SK-N-SH treated with all-trans-retinoic acid at 6 μM for 48 hours (cell line): ENCODE results near the gene RAB1A.

Source experiments
- ATAC-seq: fragments of 200-7000 bp; cut with Tn5 transposase; 3 replicates; pipeline ENCODE4 v1.9.1; 2020; ENCODE audit warnings: mild to moderate bottlenecking, moderate library complexity
- ARNTL ChIP-seq: fragments of 450-650 bp; formaldehyde crosslinking; IDR thresholded peaks from 2 replicates; pipeline ENCODE4 v1.5.0; 2020; ENCODE audit warnings: low read depth, mild to moderate bottlenecking, moderate library complexity, borderline replicate concordance
- BACH2 ChIP-seq: fragments of 250-450 bp; sonication (Bioruptor Pico); IDR thresholded peaks from 2 replicates; pipeline ENCODE4 v1.9.0; 2021; ENCODE audit warnings: mild to moderate bottlenecking, borderline replicate concordance
- CSDC2 ChIP-seq: fragments of 250-450 bp; sonication (Bioruptor Pico); IDR thresholded peaks from 2 replicates; pipeline ENCODE4 v1.5.0; 2020; ENCODE audit warnings: mild to moderate bottlenecking, moderate library complexity
- ESRRG ChIP-seq: fragments of 250-450 bp; sonication (Bioruptor Pico); IDR thresholded peaks from 2 replicates; pipeline ENCODE4 v1.6.1; 2021; ENCODE audit warnings: mild to moderate bottlenecking
- ISL1 ChIP-seq: fragments of 250-450 bp; sonication (Bioruptor Pico); IDR thresholded peaks from 2 replicates; pipeline ENCODE4 v2.1.2; 2022; ENCODE audit warnings: mild to moderate bottlenecking, moderate library complexity
- PPARA ChIP-seq: fragments of 250-450 bp; sonication (Bioruptor Pico); IDR thresholded peaks from 2 replicates; pipeline ENCODE4 v1.5.0; 2020; ENCODE audit warnings: mild to moderate bottlenecking, borderline replicate concordance
- RARB ChIP-seq: fragments of 250-450 bp; sonication (Bioruptor Pico); IDR thresholded peaks from 2 replicates; pipeline ENCODE4 v1.8.0; 2021; ENCODE audit warnings: mild to moderate bottlenecking, moderate library complexity
- SNAI2 ChIP-seq: fragments of 250-450 bp; sonication (Bioruptor Pico); IDR thresholded peaks from 2 replicates; pipeline ENCODE4 v1.5.0; 2020; ENCODE audit warnings: mild to moderate bottlenecking, moderate library complexity
- TCF4 ChIP-seq: fragments of 250-450 bp; sonication (Bioruptor Pico); IDR thresholded peaks from 2 replicates; pipeline ENCODE4 v1.8.0; 2021; ENCODE audit warnings: mild to moderate bottlenecking, moderate library complexity, borderline replicate concordance
- TOX ChIP-seq: fragments of 250-450 bp; sonication (Bioruptor Pico); IDR thresholded peaks from 2 replicates; pipeline ENCODE4 v1.8.0; 2021; ENCODE audit warnings: mild to moderate bottlenecking, moderate library complexity, borderline replicate concordance
- ZC3H10 ChIP-seq: fragments of 250-450 bp; sonication (Bioruptor Pico); IDR thresholded peaks from 2 replicates; pipeline ENCODE4 v1.5.1; 2021; ENCODE audit warnings: mild to moderate bottlenecking, moderate library complexity
- ZFP3 ChIP-seq: fragments of 250-450 bp; sonication (Bioruptor Pico); IDR thresholded peaks from 2 replicates; pipeline ENCODE4 v1.5.0; 2020; ENCODE audit warnings: mild to moderate bottlenecking, moderate library complexity
- ZFP30 ChIP-seq: fragments of 450-650 bp; formaldehyde crosslinking; IDR thresholded peaks from 2 replicates; pipeline ENCODE4 v1.5.0; 2022; ENCODE audit warnings: mild to moderate bottlenecking, moderate library complexity
- ZNF565 ChIP-seq: fragments of 450-650 bp; formaldehyde crosslinking; conservative IDR thresholded peaks from 2 replicates; pipeline ENCODE4 v1.5.0; 2020; ENCODE audit warnings: low read depth, mild to moderate bottlenecking, moderate library complexity
- ZNF70 ChIP-seq: fragments of 450-650 bp; formaldehyde crosslinking; IDR thresholded peaks from 2 replicates; pipeline ENCODE4 v1.5.0; 2020; ENCODE audit warnings: mild to moderate bottlenecking, moderate library complexity
- ZNF8 ChIP-seq: fragments of 450-650 bp; formaldehyde crosslinking; IDR thresholded peaks from 2 replicates; pipeline ENCODE4 v1.5.0; 2020; ENCODE audit warnings: mild to moderate bottlenecking, moderate library complexity
- TF ChIP-seq, protein P1 (sequence below): fragments of 250-450 bp; sonication (Bioruptor Pico); IDR thresholded peaks from 2 replicates; pipeline ENCODE4 v1.8.0; 2020; ENCODE audit warnings: mild to moderate bottlenecking, moderate library complexity, borderline replicate concordance
- TF ChIP-seq, protein P2 (sequence below): fragments of 250-450 bp; sonication (Bioruptor Pico); IDR thresholded peaks from 2 replicates; pipeline ENCODE4 v1.5.1; 2021; ENCODE audit warnings: mild to moderate bottlenecking, moderate library complexity
- TF ChIP-seq, protein P3 (sequence below): fragments of 250-450 bp; sonication (Bioruptor Pico); IDR thresholded peaks from 2 replicates; pipeline ENCODE4 v1.5.0; 2020; ENCODE audit warnings: mild to moderate bottlenecking, moderate library complexity
- TF ChIP-seq, protein P4 (sequence below): fragments of 250-450 bp; sonication (Bioruptor Pico); IDR thresholded peaks from 2 replicates; pipeline ENCODE4 v1.5.1; 2020; ENCODE audit warnings: low read depth, mild to moderate bottlenecking, moderate library complexity
- TF ChIP-seq, protein P5 (sequence below): fragments of 250-450 bp; sonication (Bioruptor Pico); IDR thresholded peaks from 2 replicates; pipeline ENCODE4 v1.8.0; 2021; ENCODE audit warnings: low read depth, mild to moderate bottlenecking, moderate library complexity, borderline replicate concordance

Gene RAB1A

DNA sequence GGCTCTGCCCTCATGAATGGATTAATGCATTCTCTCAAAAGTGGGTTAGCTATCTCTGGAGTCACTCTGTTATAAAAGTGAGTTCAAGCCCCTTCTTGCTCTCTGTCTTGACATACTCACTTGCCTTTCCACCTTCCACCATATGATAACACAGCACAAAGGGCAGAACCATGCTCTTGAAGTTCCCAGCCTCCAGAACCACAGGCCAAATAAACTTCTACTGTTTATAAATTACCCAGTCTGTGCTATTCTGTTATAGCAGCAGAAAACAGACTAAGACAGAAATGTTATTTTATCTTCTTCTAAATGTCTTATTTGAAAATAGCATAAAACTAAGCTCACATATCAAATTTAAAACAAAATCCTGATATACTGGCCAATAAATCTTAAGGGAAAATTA is 15.0 kb downstream of the RAB1A start:
- no peak for ATAC-seq
- TF ChIP-seq, protein P1, sequence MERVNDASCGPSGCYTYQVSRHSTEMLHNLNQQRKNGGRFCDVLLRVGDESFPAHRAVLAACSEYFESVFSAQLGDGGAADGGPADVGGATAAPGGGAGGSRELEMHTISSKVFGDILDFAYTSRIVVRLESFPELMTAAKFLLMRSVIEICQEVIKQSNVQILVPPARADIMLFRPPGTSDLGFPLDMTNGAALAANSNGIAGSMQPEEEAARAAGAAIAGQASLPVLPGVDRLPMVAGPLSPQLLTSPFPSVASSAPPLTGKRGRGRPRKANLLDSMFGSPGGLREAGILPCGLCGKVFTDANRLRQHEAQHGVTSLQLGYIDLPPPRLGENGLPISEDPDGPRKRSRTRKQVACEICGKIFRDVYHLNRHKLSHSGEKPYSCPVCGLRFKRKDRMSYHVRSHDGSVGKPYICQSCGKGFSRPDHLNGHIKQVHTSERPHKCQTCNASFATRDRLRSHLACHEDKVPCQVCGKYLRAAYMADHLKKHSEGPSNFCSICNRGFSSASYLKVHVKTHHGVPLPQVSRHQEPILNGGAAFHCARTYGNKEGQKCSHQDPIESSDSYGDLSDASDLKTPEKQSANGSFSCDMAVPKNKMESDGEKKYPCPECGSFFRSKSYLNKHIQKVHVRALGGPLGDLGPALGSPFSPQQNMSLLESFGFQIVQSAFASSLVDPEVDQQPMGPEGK (CRISPR knock-in tag), result no peak
- TF ChIP-seq ZFP30 (CRISPR knock-in tag), result no peak
- TF ChIP-seq SNAI2 (CRISPR knock-in tag), result no peak
- TF ChIP-seq, protein P2, sequence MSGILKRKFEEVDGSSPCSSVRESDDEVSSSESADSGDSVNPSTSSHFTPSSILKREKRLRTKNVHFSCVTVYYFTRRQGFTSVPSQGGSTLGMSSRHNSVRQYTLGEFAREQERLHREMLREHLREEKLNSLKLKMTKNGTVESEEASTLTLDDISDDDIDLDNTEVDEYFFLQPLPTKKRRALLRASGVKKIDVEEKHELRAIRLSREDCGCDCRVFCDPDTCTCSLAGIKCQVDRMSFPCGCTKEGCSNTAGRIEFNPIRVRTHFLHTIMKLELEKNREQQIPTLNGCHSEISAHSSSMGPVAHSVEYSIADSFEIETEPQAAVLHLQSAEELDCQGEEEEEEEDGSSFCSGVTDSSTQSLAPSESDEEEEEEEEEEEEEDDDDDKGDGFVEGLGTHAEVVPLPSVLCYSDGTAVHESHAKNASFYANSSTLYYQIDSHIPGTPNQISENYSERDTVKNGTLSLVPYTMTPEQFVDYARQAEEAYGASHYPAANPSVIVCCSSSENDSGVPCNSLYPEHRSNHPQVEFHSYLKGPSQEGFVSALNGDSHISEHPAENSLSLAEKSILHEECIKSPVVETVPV, result no peak
- no peak for TF ChIP-seq TCF4 (CRISPR knock-in tag)
- TF ChIP-seq, protein P3, sequence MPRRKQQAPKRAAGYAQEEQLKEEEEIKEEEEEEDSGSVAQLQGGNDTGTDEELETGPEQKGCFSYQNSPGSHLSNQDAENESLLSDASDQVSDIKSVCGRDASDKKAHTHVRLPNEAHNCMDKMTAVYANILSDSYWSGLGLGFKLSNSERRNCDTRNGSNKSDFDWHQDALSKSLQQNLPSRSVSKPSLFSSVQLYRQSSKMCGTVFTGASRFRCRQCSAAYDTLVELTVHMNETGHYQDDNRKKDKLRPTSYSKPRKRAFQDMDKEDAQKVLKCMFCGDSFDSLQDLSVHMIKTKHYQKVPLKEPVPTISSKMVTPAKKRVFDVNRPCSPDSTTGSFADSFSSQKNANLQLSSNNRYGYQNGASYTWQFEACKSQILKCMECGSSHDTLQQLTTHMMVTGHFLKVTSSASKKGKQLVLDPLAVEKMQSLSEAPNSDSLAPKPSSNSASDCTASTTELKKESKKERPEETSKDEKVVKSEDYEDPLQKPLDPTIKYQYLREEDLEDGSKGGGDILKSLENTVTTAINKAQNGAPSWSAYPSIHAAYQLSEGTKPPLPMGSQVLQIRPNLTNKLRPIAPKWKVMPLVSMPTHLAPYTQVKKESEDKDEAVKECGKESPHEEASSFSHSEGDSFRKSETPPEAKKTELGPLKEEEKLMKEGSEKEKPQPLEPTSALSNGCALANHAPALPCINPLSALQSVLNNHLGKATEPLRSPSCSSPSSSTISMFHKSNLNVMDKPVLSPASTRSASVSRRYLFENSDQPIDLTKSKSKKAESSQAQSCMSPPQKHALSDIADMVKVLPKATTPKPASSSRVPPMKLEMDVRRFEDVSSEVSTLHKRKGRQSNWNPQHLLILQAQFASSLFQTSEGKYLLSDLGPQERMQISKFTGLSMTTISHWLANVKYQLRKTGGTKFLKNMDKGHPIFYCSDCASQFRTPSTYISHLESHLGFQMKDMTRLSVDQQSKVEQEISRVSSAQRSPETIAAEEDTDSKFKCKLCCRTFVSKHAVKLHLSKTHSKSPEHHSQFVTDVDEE, result no peak
- TF ChIP-seq ZC3H10 (CRISPR knock-in tag), result no peak
- TF ChIP-seq RARB (CRISPR knock-in tag), result no peak
- no peak for TF ChIP-seq PPARA (CRISPR knock-in tag)
- TF ChIP-seq, protein P4, sequence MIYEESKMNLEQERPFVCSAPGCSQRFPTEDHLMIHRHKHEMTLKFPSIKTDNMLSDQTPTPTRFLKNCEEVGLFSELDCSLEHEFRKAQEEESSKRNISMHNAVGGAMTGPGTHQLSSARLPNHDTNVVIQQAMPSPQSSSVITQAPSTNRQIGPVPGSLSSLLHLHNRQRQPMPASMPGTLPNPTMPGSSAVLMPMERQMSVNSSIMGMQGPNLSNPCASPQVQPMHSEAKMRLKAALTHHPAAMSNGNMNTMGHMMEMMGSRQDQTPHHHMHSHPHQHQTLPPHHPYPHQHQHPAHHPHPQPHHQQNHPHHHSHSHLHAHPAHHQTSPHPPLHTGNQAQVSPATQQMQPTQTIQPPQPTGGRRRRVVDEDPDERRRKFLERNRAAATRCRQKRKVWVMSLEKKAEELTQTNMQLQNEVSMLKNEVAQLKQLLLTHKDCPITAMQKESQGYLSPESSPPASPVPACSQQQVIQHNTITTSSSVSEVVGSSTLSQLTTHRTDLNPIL (CRISPR knock-in tag), result no peak
- TF ChIP-seq, protein P5, sequence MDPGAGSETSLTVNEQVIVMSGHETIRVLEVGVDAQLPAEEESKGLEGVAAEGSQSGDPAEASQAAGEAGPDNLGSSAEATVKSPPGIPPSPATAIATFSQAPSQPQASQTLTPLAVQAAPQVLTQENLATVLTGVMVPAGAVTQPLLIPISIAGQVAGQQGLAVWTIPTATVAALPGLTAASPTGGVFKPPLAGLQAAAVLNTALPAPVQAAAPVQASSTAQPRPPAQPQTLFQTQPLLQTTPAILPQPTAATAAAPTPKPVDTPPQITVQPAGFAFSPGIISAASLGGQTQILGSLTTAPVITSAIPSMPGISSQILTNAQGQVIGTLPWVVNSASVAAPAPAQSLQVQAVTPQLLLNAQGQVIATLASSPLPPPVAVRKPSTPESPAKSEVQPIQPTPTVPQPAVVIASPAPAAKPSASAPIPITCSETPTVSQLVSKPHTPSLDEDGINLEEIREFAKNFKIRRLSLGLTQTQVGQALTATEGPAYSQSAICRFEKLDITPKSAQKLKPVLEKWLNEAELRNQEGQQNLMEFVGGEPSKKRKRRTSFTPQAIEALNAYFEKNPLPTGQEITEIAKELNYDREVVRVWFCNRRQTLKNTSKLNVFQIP (CRISPR knock-in tag), result no peak
- TF ChIP-seq ZNF8, result no peak
- TF ChIP-seq CSDC2, result no peak
- no peak for TF ChIP-seq ARNTL (CRISPR knock-in tag)
- TF ChIP-seq ISL1 (CRISPR knock-in tag), result no peak

DNA sequence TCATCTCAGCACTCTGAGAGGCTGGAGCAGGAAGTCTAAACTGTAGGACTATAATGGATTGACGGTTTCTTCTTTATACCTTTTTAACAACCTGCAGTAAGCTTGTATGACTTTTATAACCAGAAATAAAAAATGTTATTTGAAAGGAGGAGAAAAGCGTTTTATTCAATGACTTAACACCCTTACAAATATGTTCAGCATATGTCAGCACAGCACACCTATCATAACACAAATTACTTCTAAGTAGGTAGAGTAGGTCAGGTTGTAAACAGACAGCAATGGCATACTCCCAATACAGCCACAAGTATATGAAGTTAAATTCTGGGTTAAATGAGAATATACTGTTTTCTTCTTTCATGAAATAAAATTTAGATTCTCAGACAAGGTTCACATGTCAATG is 16.1 kb downstream of the RAB1A start:
- no peak for TF ChIP-seq ZNF565 (CRISPR knock-in tag)
- no peak for TF ChIP-seq SNAI2 (CRISPR knock-in tag)
- TF ChIP-seq, protein P3, result no peak
- TF ChIP-seq RARB (CRISPR knock-in tag), result no peak
- TF ChIP-seq ZNF70 (CRISPR knock-in tag), result no peak
- TF ChIP-seq TOX, result no peak
- no peak for TF ChIP-seq TCF4 (CRISPR knock-in tag)
- TF ChIP-seq, protein P4 (CRISPR knock-in tag), result no peak
- no peak for TF ChIP-seq ZFP3 (CRISPR knock-in tag)
- no peak for TF ChIP-seq ARNTL (CRISPR knock-in tag)
- TF ChIP-seq PPARA (CRISPR knock-in tag), result no peak
- TF ChIP-seq, protein P2, result no peak
- TF ChIP-seq BACH2 (CRISPR knock-in tag), result no peak
- TF ChIP-seq ESRRG, result no peak
- TF ChIP-seq ZFP30 (CRISPR knock-in tag), result no peak
- no peak for ATAC-seq
